CD8-positive, alpha-beta memory T cell (primary cell): ENCODE results near the gene AHCYL2. TPM values are rescaled to one million over a fixed set of nuclear protein-coding genes. Genes with fewer than 3 reads are reported as not detected.

Source experiments
- CTCF ChIA-PET: fragments of 350-600 bp; sonication (Branson Sonifier 250); formaldehyde crosslinking; loops from one replicate; lab custom pipeline; 2021; ENCODE audit warnings: antibody characterized with exemption; lab: Charles Lee
- POLR2A ChIA-PET: fragments of 350-600 bp; sonication (Branson Sonifier 250); formaldehyde crosslinking; loops from one replicate; lab custom pipeline; 2021; ENCODE audit warnings: antibody characterized with exemption; lab: Charles Lee
- DNase-seq, 5 donors: peaks; one replicate each; pipeline versions ENCODE4 v3.0.0 to v3.0.0-alpha.2; 2020 to 2022; ENCODE audit warnings: mixed read lengths in 1 of 5
- H3K27ac ChIP-seq: one replicate; pipeline ENCODE4 v1.7.0; 2013; ENCODE audit warnings: low read depth, mild to moderate bottlenecking, low read length, moderate library complexity
- H3K27me3 ChIP-seq: 2 replicates; pipeline ENCODE4 v1.7.0; 2013; ENCODE audit warnings: low read length, mild to moderate bottlenecking; ENCODE audit not compliant: insufficient read depth, poor library complexity, severe bottlenecking
- H3K36me3 ChIP-seq: 2 replicates; pipeline ENCODE4 v1.7.0; 2013; ENCODE audit warnings: mild to moderate bottlenecking, low read length, moderate library complexity; ENCODE audit not compliant: insufficient read depth
- H3K4me1 ChIP-seq: 2 replicates; pipeline ENCODE4 v1.7.0; 2013; ENCODE audit warnings: mild to moderate bottlenecking, low read length, moderate library complexity; ENCODE audit not compliant: insufficient read depth
- H3K4me3 ChIP-seq: 2 replicates; pipeline ENCODE4 v1.7.0; 2013; ENCODE audit warnings: mild to moderate bottlenecking, low read length
- H3K9me3 ChIP-seq: 2 replicates; pipeline ENCODE4 v1.7.0; 2013; ENCODE audit warnings: mild to moderate bottlenecking, low read length
- H3K27ac Mint-ChIP-seq, 8 donors: one replicate each; pipeline ENCODE4 v1.8.0; 2020 to 2021; ENCODE audit warnings: mixed read lengths in 8 of 8, mild to moderate bottlenecking in 6 of 8, inconsistent platforms in 3 of 8, moderate library complexity in 3 of 8
- H3K27me3 Mint-ChIP-seq, 2 donors: one replicate each; pipeline ENCODE4 v1.8.0; 2020 to 2021; ENCODE audit warnings: mixed read lengths in 2 of 2, mild to moderate bottlenecking in 1 of 2, moderate library complexity in 1 of 2
- H3K36me3 Mint-ChIP-seq, 3 donors: one replicate each; pipeline ENCODE4 v1.8.0; 2020 to 2021; ENCODE audit warnings: mixed read lengths in 3 of 3, inconsistent platforms in 1 of 3, mild to moderate bottlenecking in 1 of 3
- H3K4me1 Mint-ChIP-seq, 3 donors: one replicate each; pipeline ENCODE4 v1.8.0; 2020 to 2021; ENCODE audit warnings: mixed read lengths in 3 of 3, inconsistent platforms in 1 of 3, mild to moderate bottlenecking in 1 of 3
- H3K4me3 Mint-ChIP-seq, 7 donors: one replicate each; pipeline ENCODE4 v1.8.0; 2020 to 2021; ENCODE audit warnings: mixed read lengths in 7 of 7, mild to moderate bottlenecking in 6 of 7, moderate library complexity in 4 of 7, inconsistent platforms in 2 of 7
- H3K9me3 Mint-ChIP-seq, 5 donors: one replicate each; pipeline ENCODE4 v1.8.0; 2020 to 2022; ENCODE audit warnings: mixed read lengths in 5 of 5, mild to moderate bottlenecking in 3 of 5, moderate library complexity in 2 of 5, inconsistent platforms in 1 of 5
- polyA plus RNA-seq: library from polyadenylated mRNA; unstranded; fragments of 300-500 nt; fragmentation: Illumina TruSeq; gene quantifications from one replicate; pipeline ENCODE4 v1.2.3, GENCODE V29; 2021
- total RNA-seq, 2 experiments: library from RNA; stranded (reverse); gene quantifications; one replicate each; pipeline ENCODE4 v1.2.3, GENCODE V29; 2021

AHCYL2 gene
- 1 to 10 TPM; 8.2 to 8.4 TPM for total RNA-seq
- polyA plus RNA-seq = 8.1 TPM

DNA sequence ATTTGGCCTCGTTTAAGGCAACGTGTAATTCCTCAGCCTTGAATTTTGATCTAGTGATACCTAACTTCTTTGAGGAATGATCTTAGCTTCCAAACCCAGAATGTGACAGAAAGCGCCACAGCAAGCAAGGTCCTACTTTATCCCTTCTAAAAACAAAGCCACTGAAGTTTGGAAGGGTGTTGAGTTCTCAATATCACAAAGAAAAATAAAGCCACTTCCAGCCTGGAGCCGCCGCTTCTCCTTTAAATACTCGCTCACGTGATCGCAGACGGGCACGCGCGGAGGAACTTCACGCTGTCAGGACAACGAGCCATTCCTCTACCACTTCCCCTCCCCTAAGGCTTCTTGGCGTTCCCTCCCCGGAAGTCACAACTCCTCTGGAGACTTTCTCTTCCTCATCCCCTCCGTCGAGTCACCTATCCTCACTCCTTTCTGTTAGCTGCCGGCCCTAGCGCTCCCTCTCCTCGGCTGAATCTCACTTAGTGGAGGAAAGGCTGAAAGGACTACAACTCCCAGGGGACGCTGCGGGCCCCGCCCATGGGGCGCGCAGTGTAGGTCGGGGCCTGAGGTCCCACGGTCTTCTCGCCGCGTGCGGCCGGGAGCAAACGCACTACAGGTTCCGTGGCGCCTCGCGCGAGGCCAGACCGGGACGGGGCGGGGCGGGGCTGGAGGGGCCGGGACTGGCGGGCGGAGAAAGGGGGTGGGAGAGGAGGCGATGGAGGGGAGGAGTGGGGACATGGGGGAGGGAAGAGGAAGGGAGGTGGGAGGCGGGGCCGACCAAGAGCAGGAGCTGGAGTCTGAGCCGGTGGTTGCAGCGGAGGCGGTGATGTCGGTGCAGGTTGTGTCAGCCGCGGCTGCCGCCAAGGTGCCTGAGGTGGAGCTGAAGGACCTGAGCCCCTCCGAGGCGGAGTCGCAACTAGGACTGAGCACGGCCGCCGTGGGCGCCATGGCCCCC is at the start of gene AHCYL2:
AHCYL2 (plus strand) TSS at position 780 of the 955 bp plus-strand sequence.
- ChIA-PET POLR2A (interaction anchor here (0.6 to 1.2 kb wide), 3 partner anchors 35 to 210 kb away, joined by 3 to 7 read pairs (median 3); partner anchors contain the start of gene STRIP2), CTCF (interaction anchor here (1.1 to 10.8 kb wide), 5 partner anchors 9 to 47 kb away, joined by 3 to 178 read pairs (median 3); no protein-coding TSS in a partner anchor)
- Mint-ChIP-seq H3K36me3 (peaks cover 0 to 9% (median 0%) of the 10 kb centered on the region in 3 donors), H3K4me1 (peaks cover 23 to 47% (median 35%) of the 10 kb centered on the region in 3 donors), H3K27me3 (no peaks in the 10 kb centered on the region), H3K4me3 (peak within 1 kb of the TSS; percentile 92 to 99 (median 96)), H3K27ac (peak within 1 kb of the TSS; percentile 81 to 100 (median 97)), H3K9me3 (no peaks in the 10 kb centered on the region)
- Histone ChIP-seq H3K27me3 (no peaks in the 10 kb centered on the region), H3K4me1 (peaks cover 17% of the 10 kb centered on the region), H3K27ac (peak within 1 kb of the TSS; percentile 88), H3K4me3 (peak within 1 kb of the TSS; percentile 85), H3K9me3 (no peaks in the 10 kb centered on the region), H3K36me3 (no peaks in the 10 kb centered on the region)
- peak; percentile 93 to 98 (median 95) for DNase-seq

GRCh38 chr7:129176916-129177710 is 47.7 kb upstream of the AHCYL2 start:
- no peak for DNase-seq
- Histone ChIP-seq H3K36me3 (no peaks in the 10 kb centered on the region), H3K4me3 (no peak overlapping the region), H3K27me3 (no peaks in the 10 kb centered on the region), H3K9me3 (no peaks in the 10 kb centered on the region), H3K4me1 (no peaks in the 10 kb centered on the region), H3K27ac (no peak overlapping the region)
- Mint-ChIP-seq H3K4me3 (no peak overlapping the region), H3K9me3 (no peaks in the 10 kb centered on the region), H3K27me3 (peaks cover 19 to 22% of the 10 kb centered on the region in 2 donors), H3K27ac (no peak overlapping the region), H3K36me3 (no peaks in the 10 kb centered on the region), H3K4me1 (no peaks in the 10 kb centered on the region)
- CTCF ChIA-PET = no interaction called here
- POLR2A ChIA-PET = no interaction called here

DNA sequence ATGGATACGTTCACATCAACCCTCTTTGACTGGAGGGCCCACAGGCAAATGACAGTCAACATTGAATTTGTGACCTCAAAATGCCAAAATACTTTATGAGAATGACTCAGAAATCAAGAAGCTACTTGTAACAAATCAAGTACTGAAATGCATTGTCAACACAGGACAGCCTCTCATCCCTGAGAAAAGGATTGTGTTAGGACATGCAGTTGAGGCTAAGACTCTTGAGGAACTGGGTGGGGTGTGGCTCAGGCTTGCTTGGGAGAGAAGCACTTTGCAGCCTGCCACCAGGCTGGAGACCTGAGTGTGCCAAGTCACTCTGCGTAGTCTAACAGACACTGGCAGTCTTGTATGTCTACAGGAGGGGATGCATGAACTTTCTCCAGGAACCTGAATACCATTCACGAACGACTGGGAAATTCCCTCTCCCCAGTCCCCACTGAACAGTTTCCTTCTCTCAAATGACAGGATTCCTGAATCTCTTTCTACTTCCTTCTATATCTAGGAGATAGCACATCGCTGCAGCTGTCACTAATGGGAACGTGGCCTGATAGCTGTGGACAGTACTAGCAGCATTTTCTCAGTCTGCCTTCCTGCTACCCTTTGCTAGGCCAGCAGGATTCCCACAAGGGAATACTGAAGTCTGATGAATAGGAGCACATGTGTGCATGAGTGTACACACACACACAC is 39.7 kb upstream of the AHCYL2 start:
- H3K36me3 ChIP-seq = no peaks in the 10 kb centered on the region
- H3K9me3 Mint-ChIP-seq = no peaks in the 10 kb centered on the region
- H3K27me3 Mint-ChIP-seq = peaks cover 37 to 56% of the 10 kb centered on the region in 2 donors
- H3K4me3 Mint-ChIP-seq = no peak overlapping the region
- H3K4me1 ChIP-seq = no peaks in the 10 kb centered on the region
- H3K4me1 Mint-ChIP-seq = peaks cover 5 to 12% (median 11%) of the 10 kb centered on the region in 3 donors
- H3K27me3 ChIP-seq = peaks cover 25% of the 10 kb centered on the region
- peak overlapping the region in 1 of 8 donors; percentile 67 for H3K27ac Mint-ChIP-seq
- peaks cover 0 to 1% (median 0%) of the 10 kb centered on the region in 3 donors for H3K36me3 Mint-ChIP-seq
- no peak for DNase-seq
- H3K9me3 ChIP-seq = no peaks in the 10 kb centered on the region
- CTCF ChIA-PET = no interaction called here
- no peak overlapping the region for H3K4me3 ChIP-seq
- H3K27ac ChIP-seq = no peak overlapping the region
- POLR2A ChIA-PET = no interaction called here

DNA sequence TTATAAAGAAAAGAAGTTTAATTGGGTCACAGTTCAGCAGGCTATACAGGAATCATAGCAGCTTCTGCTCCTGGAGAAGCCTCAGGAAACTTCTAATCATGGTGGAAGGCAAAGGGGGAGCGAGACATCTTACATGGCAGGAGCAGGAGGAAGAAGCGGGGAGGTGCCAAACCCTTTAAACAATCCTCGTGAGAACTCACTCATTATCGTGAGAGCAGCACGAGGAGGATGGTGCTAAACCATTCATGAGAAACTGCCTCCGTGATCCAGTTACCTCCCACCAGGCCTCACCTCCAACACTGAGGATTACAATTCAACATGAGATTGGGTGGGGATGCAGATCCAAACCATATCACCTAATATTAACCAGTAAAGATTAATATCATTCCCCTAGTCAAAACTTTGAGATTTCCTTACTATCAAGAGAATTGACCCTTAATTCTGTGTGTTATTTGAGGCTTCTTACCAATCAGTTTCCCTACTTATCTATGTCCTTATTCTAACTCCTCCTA is 38.0 kb upstream of the AHCYL2 start:
- ChIA-PET CTCF (no interaction called here), POLR2A (no interaction called here)
- Mint-ChIP-seq H3K9me3 (no peaks in the 10 kb centered on the region), H3K27ac (no peak overlapping the region), H3K4me3 (no peak overlapping the region), H3K36me3 (peaks cover 0 to 1% (median 0%) of the 10 kb centered on the region in 3 donors), H3K4me1 (peaks cover 5 to 12% (median 11%) of the 10 kb centered on the region in 3 donors), H3K27me3 (peaks cover 37 to 59% of the 10 kb centered on the region in 2 donors)
- DNase-seq = no peak
- H3K4me3 ChIP-seq = no peak overlapping the region
- H3K36me3 ChIP-seq = no peaks in the 10 kb centered on the region
- no peaks in the 10 kb centered on the region for H3K4me1 ChIP-seq
- H3K27me3 ChIP-seq = peaks cover 30% of the 10 kb centered on the region
- H3K9me3 ChIP-seq = no peaks in the 10 kb centered on the region
- H3K27ac ChIP-seq = no peak overlapping the region

- Mint-ChIP-seq H3K9me3 (no peaks in the 10 kb centered on the region), H3K36me3 (peaks cover 0 to 1% (median 0%) of the 10 kb centered on the region in 3 donors), H3K4me1 (peaks cover 5 to 12% (median 11%) of the 10 kb centered on the region in 3 donors), H3K27me3 (peaks cover 41 to 66% of the 10 kb centered on the region in 2 donors), H3K4me3 (peak overlapping the region; percentile 54 to 79 (median 75)), H3K27ac (no peak overlapping the region)
- H3K9me3 ChIP-seq = no peaks in the 10 kb centered on the region
- no peak overlapping the region for H3K27ac ChIP-seq
- H3K4me3 ChIP-seq = no peak overlapping the region
- H3K4me1 ChIP-seq = no peaks in the 10 kb centered on the region
- ChIA-PET POLR2A (no interaction called here), CTCF (interaction anchor here (0.7 to 0.9 kb wide), 2 partner anchors 34 to 83 kb away, joined by 3 read pairs; no protein-coding TSS in a partner anchor)
- no peaks in the 10 kb centered on the region for H3K36me3 ChIP-seq
- H3K27me3 ChIP-seq = peaks cover 40% of the 10 kb centered on the region
- no peak for DNase-seq
Observed at GRCh38 chr7:129187681-129188371, 37.0 kb upstream of the AHCYL2 start.

DNA sequence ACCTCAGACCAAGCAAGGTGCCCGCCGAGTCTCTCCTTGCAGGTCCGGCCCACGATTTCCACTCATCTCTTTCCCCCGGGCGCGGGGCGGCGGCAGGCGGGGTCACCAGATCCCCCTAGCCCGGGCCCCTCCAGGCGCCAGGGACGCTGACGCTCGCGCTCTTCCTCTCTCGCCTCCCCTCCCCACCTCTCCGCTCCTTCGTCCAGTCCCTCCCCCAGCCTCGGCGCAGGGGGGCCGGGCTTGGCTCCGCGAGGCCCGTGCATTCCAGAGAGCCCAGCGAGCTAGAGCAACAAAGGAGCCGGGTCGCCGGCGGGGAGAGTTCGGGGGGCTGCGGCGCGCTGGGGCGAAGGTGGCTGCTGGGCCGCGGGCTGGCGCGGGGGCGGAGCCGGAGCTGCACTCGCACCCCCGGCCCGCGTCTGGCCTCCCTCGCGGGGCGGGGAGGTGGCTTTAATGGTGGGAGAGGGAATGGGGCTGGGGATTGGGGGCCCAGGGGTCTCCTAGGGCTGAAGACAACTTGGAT is 36.4 kb upstream of the AHCYL2 start, which contains the start of gene SMO:
SMO (plus strand) TSS at position 262 of the 520 bp plus-strand sequence. CDS start 519 bp downstream, outside the sequence.
- H3K4me3 Mint-ChIP-seq = peak within 1 kb of the TSS; percentile 66 to 79 (median 75)
- no peak within 1 kb of the TSS for H3K4me3 ChIP-seq
- H3K4me1 Mint-ChIP-seq = peaks cover 5 to 12% (median 11%) of the 10 kb centered on the region in 3 donors
- H3K36me3 ChIP-seq = no peaks in the 10 kb centered on the region
- H3K27me3 Mint-ChIP-seq = peaks cover 41 to 71% of the 10 kb centered on the region in 2 donors
- H3K9me3 Mint-ChIP-seq = no peaks in the 10 kb centered on the region
- no peak for DNase-seq
- H3K27ac Mint-ChIP-seq = no peak within 1 kb of the TSS
- peaks cover 0 to 1% (median 0%) of the 10 kb centered on the region in 3 donors for H3K36me3 Mint-ChIP-seq
- no peak within 1 kb of the TSS for H3K27ac ChIP-seq
- H3K27me3 ChIP-seq = peaks cover 40% of the 10 kb centered on the region
- CTCF ChIA-PET = interaction anchor here (0.7 to 0.9 kb wide), 2 partner anchors 33 to 83 kb away, joined by 3 read pairs; no protein-coding TSS in a partner anchor
- POLR2A ChIA-PET = no interaction called here
- H3K4me1 ChIP-seq = no peaks in the 10 kb centered on the region
- no peaks in the 10 kb centered on the region for H3K9me3 ChIP-seq
